SU-DHL-6 (cell line): ENCODE results near the gene KCNIP4.

ENCODE experiments used
- H2AFZ ChIP-seq: fragments of 200-600 bp; sonication (generic); 2 replicates; pipeline ENCODE4 v1.6.1; 2014; ENCODE audit warnings: low read depth, mild to moderate bottlenecking, moderate library complexity, mixed read lengths, antibody characterized with exemption, low read length; ENCODE audit not compliant: severe bottlenecking
- H3F3A ChIP-seq: fragments of 200-600 bp; shearing (Covaris generic); 2 replicates; pipeline ENCODE4 v1.6.0; 2016; ENCODE audit warnings: antibody characterized with exemption, mild to moderate bottlenecking; ENCODE audit not compliant: insufficient read depth
- H3K27ac ChIP-seq: fragments of 200-600 bp; sonication (generic); 2 replicates; pipeline ENCODE4 v1.5.1; 2016; ENCODE audit warnings: low read depth, mild to moderate bottlenecking, low read length, moderate library complexity, mixed read lengths
- H3K27me3 ChIP-seq: fragments of 200-600 bp; sonication (generic), shearing (Covaris generic); 2 replicates; pipeline ENCODE4 v1.6.0; 2014; ENCODE audit warnings: mild to moderate bottlenecking, low read length
- H3K36me3 ChIP-seq: fragments of 200-600 bp; sonication (generic); 2 replicates; pipeline ENCODE4 v1.6.1; 2014; ENCODE audit warnings: mild to moderate bottlenecking, low read length, mixed read lengths
- H3K4me2 ChIP-seq: fragments of 300-600, 200-600 bp; shearing (Covaris generic), sonication (generic); 2 replicates; pipeline ENCODE4 v1.6.0; 2014; ENCODE audit warnings: low read length, low read depth, mild to moderate bottlenecking; ENCODE audit not compliant: poor library complexity, severe bottlenecking
- H3K4me3 ChIP-seq: fragments of 200-600 bp; sonication (generic); 2 replicates; pipeline ENCODE4 v1.5.1; 2014; ENCODE audit warnings: antibody characterized with exemption, low read length, mild to moderate bottlenecking, mixed read lengths; ENCODE audit not compliant: insufficient read depth, poor library complexity, severe bottlenecking
- H3K79me2 ChIP-seq: fragments of 200-600 bp; sonication (generic); 2 replicates; pipeline ENCODE4 v1.6.1; 2014; ENCODE audit warnings: mild to moderate bottlenecking, low read length, moderate library complexity; ENCODE audit not compliant: insufficient read depth
- H3K9ac ChIP-seq: fragments of 200-600 bp; sonication (generic); 2 replicates; pipeline ENCODE4 v1.7.0; 2014; ENCODE audit warnings: mild to moderate bottlenecking, low read length
- H3K9me2 ChIP-seq: fragments of 200-600 bp; sonication (generic); replicated peaks from 2 replicates; pipeline ENCODE4 v1.6.1; 2014; ENCODE audit warnings: low read length; ENCODE audit not compliant: insufficient read depth
- H3K9me3 ChIP-seq: fragments of 200-600 bp; sonication (generic); 2 replicates; pipeline ENCODE4 v1.6.1; 2014; ENCODE audit warnings: low read length, mixed read lengths; ENCODE audit not compliant: insufficient read depth
- H4K20me1 ChIP-seq: fragments of 200-600 bp; sonication (generic); 2 replicates; pipeline ENCODE4 v1.6.1; 2014; ENCODE audit warnings: low read depth, mild to moderate bottlenecking, antibody characterized with exemption, low read length, moderate library complexity, mixed read lengths
- CTCF ChIP-seq: fragments of 200-600 bp; sonication (generic); IDR thresholded peaks from one replicate; pipeline ENCODE4 v1.5.1; 2017; ENCODE audit warnings: antibody characterized with exemption, mild to moderate bottlenecking, low read length, moderate library complexity; ENCODE audit not compliant: insufficient read depth, poor library complexity, severe bottlenecking
- EZH2phosphoT487 ChIP-seq: fragments of 200-600 bp; sonication (generic), shearing (Covaris generic); conservative IDR thresholded peaks from 2 replicates; pipeline ENCODE4 v1.6.1; 2018; ENCODE audit warnings: mild to moderate bottlenecking, antibody characterized with exemption, low read length, moderate library complexity, mixed read lengths

The KCNIP4 gene

GRCh38 chr4:20992002-20992401 lies 956.6 kb downstream of the KCNIP4 start:
- Histone ChIP-seq H3K9ac (no peak overlapping the region), H3K4me2 (no peak overlapping the region), H3K27me3 (no peaks in the 10 kb centered on the region), H4K20me1 (no peaks in the 10 kb centered on the region), H3F3A (no peaks in the 10 kb centered on the region), H3K4me3 (no peak overlapping the region), H3K9me3 (no peaks in the 10 kb centered on the region), H3K9me2 (no peaks in the 10 kb centered on the region), H2AFZ (no peak overlapping the region), H3K27ac (no peak overlapping the region), H3K36me3 (no peaks in the 10 kb centered on the region), H3K79me2 (no peaks in the 10 kb centered on the region)
- no peak for TF ChIP-seq CTCF
- TF ChIP-seq EZH2phosphoT487: no peak

- H3K9me3 ChIP-seq: no peaks in the 10 kb centered on the region
- no peak overlapping the region for H3K4me3 ChIP-seq
Observed at GRCh38 chr4:20987191-20987590, 961.4 kb downstream of the KCNIP4 start.

GRCh38 chr4:20984576-20984836 lies 964.1 kb downstream of the KCNIP4 start:
- Histone ChIP-seq H3K9ac (no peak overlapping the region), H3K27me3 (no peaks in the 10 kb centered on the region), H2AFZ (no peak overlapping the region), H3K4me3 (no peak overlapping the region), H3K9me2 (no peaks in the 10 kb centered on the region), H3K9me3 (no peaks in the 10 kb centered on the region), H3K79me2 (no peaks in the 10 kb centered on the region), H3K27ac (no peak overlapping the region), H4K20me1 (no peaks in the 10 kb centered on the region), H3K36me3 (no peaks in the 10 kb centered on the region), H3K4me2 (no peak overlapping the region), H3F3A (no peaks in the 10 kb centered on the region)
- TF ChIP-seq CTCF (no peak), EZH2phosphoT487 (no peak)

More at GRCh38 chr4:20987191-20987590, 961.4 kb downstream of the KCNIP4 start:
- no peaks in the 10 kb centered on the region for H3K27me3 ChIP-seq
- no peak overlapping the region for H3K9ac ChIP-seq
- no peak for TF ChIP-seq EZH2phosphoT487
- no peak for TF ChIP-seq CTCF
- H4K20me1 ChIP-seq: no peaks in the 10 kb centered on the region
- no peaks in the 10 kb centered on the region for H3K79me2 ChIP-seq
- H2AFZ ChIP-seq: no peak overlapping the region
- no peaks in the 10 kb centered on the region for H3F3A ChIP-seq
- H3K36me3 ChIP-seq: no peaks in the 10 kb centered on the region
- H3K4me2 ChIP-seq: no peak overlapping the region
- H3K27ac ChIP-seq: no peak overlapping the region
- H3K9me2 ChIP-seq: no peaks in the 10 kb centered on the region
